HG03025 (cell line): ENCODE measurements around the gene CASZ1.

Experiments
- ATAC-seq: cut with Tn5 transposase; IDR thresholded peaks from one replicate; pipeline ENCODE4 v1.9.1; 2021; ENCODE audit warnings: mild to moderate bottlenecking, moderate library complexity; ENCODE audit not compliant: unreplicated experiment, low FRiP score

CASZ1 gene

GRCh38 chr1:10825592-10825991 is 29.1 kb upstream of the CASZ1 start:
- no peak for ATAC-seq

GRCh38 chr1:10824821-10825540 is 28.5 kb upstream of the CASZ1 start:
- no peak for ATAC-seq

- no peak for ATAC-seq
Measured at GRCh38 chr1:10823000-10823401, 26.6 kb upstream of the CASZ1 start.

- ATAC-seq = no peak
Measured at GRCh38 chr1:10821388-10821787, 24.9 kb upstream of the CASZ1 start.

GRCh38 chr1:10820422-10820821 is 24.0 kb upstream of the CASZ1 start:
- ATAC-seq = no peak

- no peak for ATAC-seq
Measured at GRCh38 chr1:10819198-10819901, 22.9 kb upstream of the CASZ1 start.

- no peak for ATAC-seq
Measured at GRCh38 chr1:10818262-10819197, 22.1 kb upstream of the CASZ1 start.

GRCh38 chr1:10816743-10817369 is 20.4 kb upstream of the CASZ1 start:
- no peak for ATAC-seq

- no peak for ATAC-seq
Measured at GRCh38 chr1:10816233-10816632, 19.8 kb upstream of the CASZ1 start.

- ATAC-seq = no peak
Measured at GRCh38 chr1:10815858-10816195, 19.4 kb upstream of the CASZ1 start.

- no peak for ATAC-seq
Measured at GRCh38 chr1:10814976-10815857, 18.8 kb upstream of the CASZ1 start.

- ATAC-seq = no peak
Measured at GRCh38 chr1:10814312-10814711, 17.9 kb upstream of the CASZ1 start.

- no peak for ATAC-seq
Measured at GRCh38 chr1:10813799-10814198, 17.4 kb upstream of the CASZ1 start.

- no peak for ATAC-seq
Measured at GRCh38 chr1:10812387-10812915, 16.0 kb upstream of the CASZ1 start.

- no peak for ATAC-seq
Measured at GRCh38 chr1:10808441-10808840, 12.0 kb upstream of the CASZ1 start.

- no peak for ATAC-seq
Measured at GRCh38 chr1:10806966-10807365, 10.5 kb upstream of the CASZ1 start.

GRCh38 chr1:10803971-10804820 is 7.8 kb upstream of the CASZ1 start:
- ATAC-seq = no peak

GRCh38 chr1:10802944-10803715 is 6.7 kb upstream of the CASZ1 start:
- ATAC-seq = no peak
